ENCODE measurements around the gene AK8. TPM values are rescaled to one million over a fixed set of nuclear protein-coding genes. Genes with fewer than 3 reads are reported as not detected.

Gene AK8
- total and polyA plus RNA-seq, 2 of the 4 experiments (the other 2 are of a cell fraction), result under 0.01 to 0.09 TPM

- Histone ChIP-seq H2BK5ac (ENCODE audit: low read depth, low read length, poor library complexity, severe bottlenecking) (no peak overlapping the region), H3K4me2 (ENCODE audit: low read depth, low read length) (no peak overlapping the region), H2BK120ac (ENCODE audit: low read depth, low read length) (no peak overlapping the region), H3K56ac (ENCODE audit: extremely low read depth, insufficient read depth, low read length) (no peak overlapping the region), H2AK5ac (ENCODE audit: low read depth, low read length) (no peak overlapping the region), H3K9me1 (ENCODE audit: insufficient read depth, low read length) (no peaks in the 10 kb centered on the region), H3K9ac (ENCODE audit: low read depth, low read length) (no peak overlapping the region), H3K14ac (replicated peaks; ENCODE audit: low read depth, low read length) (no peak overlapping the region), H3K4me3 (ENCODE audit: insufficient read depth, low read depth, low read length) (no peak overlapping the region), H4K20me1 (ENCODE audit: insufficient read depth, low read length) (no peaks in the 10 kb centered on the region), H3K36me3 (ENCODE audit: control insufficient read depth, insufficient read depth, low read length) (no peaks in the 10 kb centered on the region), H3K79me1 (ENCODE audit: low read depth in 1 of 2, low read length in 2 of 2) (no peaks in the 10 kb centered on the region), H2AFZ (replicated peaks; ENCODE audit: low read length, poor library complexity) (no peak overlapping the region), H2BK20ac (ENCODE audit: low read depth, low read length) (no peak overlapping the region), H2BK15ac (ENCODE audit: low read depth, low read length) (no peak overlapping the region), H3K27ac (ENCODE audit: insufficient read depth, low read length) (no peak overlapping the region), H3K18ac (ENCODE audit: low read depth, low read length) (no peak overlapping the region), H4K91ac (ENCODE audit: insufficient read depth, low read depth, low read length) (no peak overlapping the region), H2AK9ac (replicated peaks; ENCODE audit: low read depth, low read length, poor library complexity) (no peak overlapping the region), H3K4me1 (ENCODE audit: control insufficient read depth, insufficient read depth, low read length) (no peaks in the 10 kb centered on the region), H3K23ac (ENCODE audit: low read depth, low read length) (no peak overlapping the region), H3K9me3 (ENCODE audit: control insufficient read depth, insufficient read depth, low read length) (peaks cover 2% of the 10 kb centered on the region; the same call in 1 of the 2 replicates), H4K8ac (ENCODE audit: low read depth in 2 of 2, low read length in 2 of 2) (no peak overlapping the region), H3K27me3 (ENCODE audit: control insufficient read depth, insufficient read depth, low read length) (peaks cover 5% of the 10 kb centered on the region; the same call in 1 of the 2 replicates), H4K5ac (ENCODE audit: low read depth, low read length) (no peak overlapping the region), H3K4ac (ENCODE audit: low read depth, low read length) (no peak overlapping the region)
- ATAC-seq (ENCODE audit: low read depth) (no peak), DNase-seq (no peak)
- BruUV-seq (replicated peaks), result no TSS peak
- intact Hi-C loops (cut with micrococcal nuclease), result no loop called here
- in situ Hi-C loops (cut with MboI; ENCODE audit: low sequenced_read_pairs), result no loop called here
- no CpG with 5 or more reads among the region's 1 CpG for WGBS, 2 experiments (ENCODE audit: extremely low coverage in 2 of 2, insufficient read length in 1 of 2)
- TF ChIP-seq SMC3 (IDR thresholded peaks at IDR 0.05; ENCODE audit: low read depth, low read length), result no peak
- no peak for TF ChIP-seq CEBPB (IDR thresholded peaks at IDR 0.05; ENCODE audit: low read depth, low read length)
- TF ChIP-seq MXI1 (IDR thresholded peaks at IDR 0.05; ENCODE audit: borderline replicate concordance, low read depth, low read length), result no peak
- TF ChIP-seq POLR2A (IDR thresholded peaks at IDR 0.05; ENCODE audit: low read depth, low read length), result no peak
- TF ChIP-seq MAFK (IDR thresholded peaks at IDR 0.05; ENCODE audit: low read depth, low read length), result no peak
- no peak for TF ChIP-seq CTCF (conservative IDR thresholded peaks at IDR 0.05; ENCODE audit: low read depth, low read length)
- no peak for TF ChIP-seq FOS (IDR thresholded peaks at IDR 0.05; ENCODE audit: low read depth, low read length)
- TF ChIP-seq ELK1 (IDR thresholded peaks at IDR 0.05; ENCODE audit: borderline replicate concordance, low read depth, low read length), result no peak
- TF ChIP-seq RFX5 (IDR thresholded peaks at IDR 0.05; ENCODE audit: low read depth, low read length), result no peak
- no peak for TF ChIP-seq RAD21 (IDR thresholded peaks at IDR 0.05; ENCODE audit: low read length)
- TF ChIP-seq NFE2L2 (IDR thresholded peaks at IDR 0.05; ENCODE audit: low read depth, low read length), result no peak
- no peak for TF ChIP-seq MAZ (IDR thresholded peaks at IDR 0.05; ENCODE audit: borderline replicate concordance, low read depth, low read length)
- no peak for TF ChIP-seq USF2 (IDR thresholded peaks at IDR 0.05; ENCODE audit: low read depth, low read length)
- ChIA-PET CTCF (interaction anchor here (0.6 kb wide), 1 partner anchor 115 kb away, joined by 3 read pairs; no protein-coding TSS in a partner anchor), POLR2A (ENCODE audit: unreplicated experiment) (no interaction called here)
- dilution Hi-C loops (cut with HindIII; ENCODE audit: low sequenced_read_pairs, unreplicated experiment), result no loop called here
These were observed 175.8 kb downstream of the AK8 start for GRCh38 chr9:132702254-132702653.

Measured in IMR-90 (cell line).